T-cell (primary cell): ENCODE measurements around the gene HMGN5. TPM values are rescaled to one million over a fixed set of nuclear protein-coding genes. Genes with fewer than 3 reads are reported as not detected.

Experiments
- ATAC-seq, 4 experiments: fragments of 200-7000 bp in 3 of 4; fragments of 150-1000 bp in 1 of 4; cut with Tn5 transposase; replicated peaks in 1 of 4; 1 replicate in 3 of 4; 2 replicates in 1 of 4; pipeline ENCODE4 v1.10.0; 2021; ENCODE audit warnings: moderate library complexity in 3 of 4, mild to moderate bottlenecking in 2 of 4, moderate number of reproducible peaks in 1 of 4
- CTCF ChIA-PET, 2 donors: fragments of 300-600 bp; sonication (Branson Sonifier 250); formaldehyde crosslinking; loops; one replicate each; lab custom pipeline; 2022; ENCODE audit warnings: antibody characterized with exemption in 2 of 2; lab: Charles Lee
- POLR2A ChIA-PET, 2 donors: fragments of 300-600 bp; sonication (Branson Sonifier 250); formaldehyde crosslinking; loops; one replicate each; lab custom pipeline; 2022; ENCODE audit warnings: antibody characterized with exemption in 2 of 2; lab: Charles Lee
- DNase-seq, 35 experiments: peaks; one replicate each; pipeline versions ENCODE4 v3.0.0 to v3.0.0-alpha.2; 2013 to 2023
- H3K27ac ChIP-seq: one replicate; pipeline ENCODE4 v1.5.1; 2013; ENCODE audit warnings: low read length
- H3K27me3 ChIP-seq, 2 experiments: replicated peaks in 1 of 2; 1 replicate in 1 of 2; 2 replicates in 1 of 2; pipeline versions ENCODE4 v1.6.1 to v1.7.0; 2013; ENCODE audit warnings: low read length in 1 of 2, mixed read lengths in 1 of 2; ENCODE audit not compliant: control insufficient read depth in 2 of 2, insufficient read depth in 2 of 2; ENCODE audit errors: extremely low read depth in 1 of 2
- H3K36me3 ChIP-seq, 2 donors: 1 replicate in 1 of 2; 2 replicates in 1 of 2; pipeline versions ENCODE4 v1.6.1 to v1.7.0; 2013; ENCODE audit warnings: low read length in 1 of 2; ENCODE audit not compliant: control insufficient read depth in 2 of 2, insufficient read depth in 1 of 2; ENCODE audit errors: extremely low read depth in 1 of 2
- H3K4me1 ChIP-seq, 2 experiments: 1 replicate in 1 of 2; 2 replicates in 1 of 2; pipeline versions ENCODE4 v1.6.1 to v1.7.0; 2013; ENCODE audit warnings: low read length in 2 of 2, mixed read lengths in 1 of 2; ENCODE audit not compliant: insufficient read depth in 2 of 2, control insufficient read depth in 1 of 2; ENCODE audit errors: extremely low read depth in 1 of 2
- H3K4me3 ChIP-seq, 2 donors: 1 replicate in 1 of 2; 2 replicates in 1 of 2; pipeline versions ENCODE4 v1.5.1 to v1.7.0; 2013; ENCODE audit warnings: mild to moderate bottlenecking in 2 of 2, low read length in 1 of 2, moderate library complexity in 1 of 2; ENCODE audit not compliant: control insufficient read depth in 1 of 2; ENCODE audit errors: extremely low read depth in 1 of 2
- H3K9me3 ChIP-seq: 2 replicates; pipeline ENCODE4 v1.7.0; 2013
- H3K27ac Mint-ChIP-seq, 2 donors: one replicate each; pipeline ENCODE4 v1.8.0; 2020 to 2021; ENCODE audit warnings: mild to moderate bottlenecking in 2 of 2, mixed read lengths in 2 of 2
- H3K27me3 Mint-ChIP-seq, 2 donors: one replicate each; pipeline ENCODE4 v1.8.0; 2021 to 2022; ENCODE audit warnings: mixed read lengths in 2 of 2
- H3K36me3 Mint-ChIP-seq: one replicate; pipeline ENCODE4 v1.8.0; 2021; ENCODE audit warnings: mixed read lengths
- H3K4me1 Mint-ChIP-seq, 3 donors: one replicate each; pipeline ENCODE4 v1.8.0; 2020 to 2022; ENCODE audit warnings: mixed read lengths in 3 of 3, mild to moderate bottlenecking in 1 of 3
- H3K4me3 Mint-ChIP-seq, 3 donors: one replicate each; pipeline ENCODE4 v1.8.0; 2020 to 2022; ENCODE audit warnings: mild to moderate bottlenecking in 3 of 3, mixed read lengths in 3 of 3, moderate library complexity in 3 of 3
- H3K9me3 Mint-ChIP-seq, 3 donors: one replicate each; pipeline ENCODE4 v1.8.0; 2020 to 2022; ENCODE audit warnings: mixed read lengths in 3 of 3
- WGBS: methylation state at CpG from one replicate; pipeline ENCODE4 v1.1.5; 2013; ENCODE audit warnings: missing lambda C conversion rate; ENCODE audit not compliant: insufficient coverage; 5-methylcytosine and 5-hydroxymethylcytosine counted together
- total RNA-seq, 35 experiments: library from RNA in 6 of 35; stranded (reverse) in 6 of 35; fragments of 120-200 nt in 1 of 35; gene quantifications; one replicate each; pipeline versions ENCODE4 v1.2.1 to v1.2.4 and lab custom pipeline; 2013 to 2026

Gene HMGN5
- total RNA-seq, 5 donors from 2014 or later (not counting 1 experiment from before 2014, with no cell fraction given): 0.92 to 3.3 (median 2.3) TPM

DNA sequence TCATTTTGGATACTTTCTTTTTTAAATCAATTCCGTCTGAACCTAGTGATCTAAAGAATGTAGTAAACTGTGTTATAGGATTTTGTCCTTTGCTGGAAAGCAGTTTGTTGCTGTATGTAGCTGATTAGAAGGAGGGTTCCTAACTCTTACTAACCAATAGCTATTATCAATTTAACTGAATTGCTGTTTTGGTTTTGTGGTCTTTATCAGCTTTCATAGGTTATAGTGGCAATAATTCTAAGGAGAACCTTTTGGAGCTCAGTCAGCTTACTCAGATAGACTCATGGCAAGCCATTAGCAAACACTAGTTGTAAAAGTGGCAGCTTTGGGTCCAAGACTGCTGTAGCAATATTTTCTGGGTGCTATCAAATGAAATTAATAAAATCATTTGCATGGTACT, 29.8 kb upstream of the HMGN5 start:
- ChIA-PET POLR2A (interaction anchor here in 1 of 2 donors (0.6 to 0.7 kb wide), 2 partner anchors 8 to 42 kb away, joined by 3 to 6 read pairs; no protein-coding TSS in a partner anchor), CTCF (no interaction called here)
- Mint-ChIP-seq H3K4me1 (peaks cover 18 to 43% (median 34%) of the 10 kb centered on the region in 3 donors), H3K4me3 (no peak overlapping the region), H3K36me3 (peaks cover 31% of the 10 kb centered on the region), H3K9me3 (no peaks in the 10 kb centered on the region), H3K27me3 (peaks cover 0 to 11% of the 10 kb centered on the region in 2 donors), H3K27ac (no peak overlapping the region)
- no CpG with 5 or more reads among the region's 1 CpG for WGBS
- ATAC-seq: no peak
- Histone ChIP-seq H3K9me3 (no peaks in the 10 kb centered on the region), H3K36me3 (no peaks in the 10 kb centered on the region), H3K27ac (no peak overlapping the region), H3K4me1 (peaks cover 0 to 8% of the 10 kb centered on the region in 2 experiments), H3K4me3 (no peak overlapping the region), H3K27me3 (no peaks in the 10 kb centered on the region)
- DNase-seq: no peak

DNA sequence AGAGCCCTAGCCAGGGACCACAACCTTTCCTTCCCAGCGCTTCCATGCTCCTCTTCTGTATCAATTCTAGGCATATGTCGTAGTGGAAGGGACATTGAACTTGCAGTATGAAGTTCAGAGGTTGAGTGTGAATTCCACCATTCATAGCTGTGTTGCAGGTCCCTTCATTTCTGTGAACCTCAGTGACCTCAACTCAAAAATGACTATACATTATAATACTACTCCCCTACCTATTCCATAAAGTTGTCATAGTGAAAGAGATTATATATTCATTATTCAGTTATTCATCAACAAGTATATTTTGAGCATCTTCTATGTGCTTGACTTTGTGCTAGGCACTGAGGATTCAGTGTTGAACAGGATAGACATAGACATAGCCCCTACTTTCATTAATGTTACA, 28.2 kb upstream of the HMGN5 start:
- Mint-ChIP-seq H3K36me3 (peaks cover 23% of the 10 kb centered on the region), H3K4me1 (peaks cover 23 to 44% (median 32%) of the 10 kb centered on the region in 3 donors), H3K4me3 (no peak overlapping the region), H3K27me3 (peaks cover 0 to 4% of the 10 kb centered on the region in 2 donors), H3K27ac (no peak overlapping the region), H3K9me3 (no peaks in the 10 kb centered on the region)
- Histone ChIP-seq H3K4me3 (no peak overlapping the region), H3K4me1 (peaks cover 0 to 8% of the 10 kb centered on the region in 2 experiments), H3K27ac (no peak overlapping the region), H3K27me3 (no peaks in the 10 kb centered on the region), H3K9me3 (no peaks in the 10 kb centered on the region), H3K36me3 (no peaks in the 10 kb centered on the region)
- no peak for ATAC-seq
- POLR2A ChIA-PET: no interaction called here
- no peak for DNase-seq
- no CpG with 5 or more reads among the region's 2 CpGs for WGBS
- CTCF ChIA-PET: interaction anchor here (0.6 kb wide), 2 partner anchors 25 to 27 kb away, joined by 3 to 4 read pairs; no protein-coding TSS in a partner anchor

DNA sequence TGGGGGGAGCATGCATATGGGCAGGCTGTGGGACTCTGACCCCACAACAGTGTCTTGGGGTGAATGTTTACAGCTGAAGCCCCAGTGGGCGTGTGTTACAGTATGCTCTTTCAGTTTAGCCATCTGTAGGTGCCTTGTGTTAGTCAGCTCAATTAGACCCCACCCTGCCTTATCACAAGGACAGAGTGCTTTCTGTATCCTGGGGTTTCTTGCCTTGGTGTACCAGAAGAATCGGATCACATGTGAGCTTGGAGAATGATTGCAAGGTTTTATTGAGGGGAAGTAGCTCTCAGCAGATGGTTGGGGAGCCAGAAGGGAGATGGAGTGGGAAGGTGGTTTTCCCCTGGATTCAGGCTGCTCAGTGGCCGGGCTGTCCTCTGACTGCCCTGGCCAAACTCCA, 27.5 kb upstream of the HMGN5 start:
- Histone ChIP-seq H3K4me1 (peaks cover 0 to 8% of the 10 kb centered on the region in 2 experiments), H3K27me3 (no peaks in the 10 kb centered on the region), H3K27ac (no peak overlapping the region), H3K9me3 (no peaks in the 10 kb centered on the region), H3K4me3 (no peak overlapping the region), H3K36me3 (no peaks in the 10 kb centered on the region)
- Mint-ChIP-seq H3K4me1 (peaks cover 23 to 42% (median 30%) of the 10 kb centered on the region in 3 donors), H3K36me3 (peaks cover 18% of the 10 kb centered on the region), H3K27me3 (peaks cover 0 to 4% of the 10 kb centered on the region in 2 donors), H3K4me3 (no peak overlapping the region), H3K27ac (no peak overlapping the region), H3K9me3 (no peaks in the 10 kb centered on the region)
- 100% methylated on average over 1 of the region's 3 CpGs for WGBS
- ChIA-PET CTCF (interaction anchor here (0.6 kb wide), 2 partner anchors 25 to 27 kb away, joined by 3 to 4 read pairs; no protein-coding TSS in a partner anchor), POLR2A (no interaction called here)
- ATAC-seq (no peak), DNase-seq (no peak)

DNA sequence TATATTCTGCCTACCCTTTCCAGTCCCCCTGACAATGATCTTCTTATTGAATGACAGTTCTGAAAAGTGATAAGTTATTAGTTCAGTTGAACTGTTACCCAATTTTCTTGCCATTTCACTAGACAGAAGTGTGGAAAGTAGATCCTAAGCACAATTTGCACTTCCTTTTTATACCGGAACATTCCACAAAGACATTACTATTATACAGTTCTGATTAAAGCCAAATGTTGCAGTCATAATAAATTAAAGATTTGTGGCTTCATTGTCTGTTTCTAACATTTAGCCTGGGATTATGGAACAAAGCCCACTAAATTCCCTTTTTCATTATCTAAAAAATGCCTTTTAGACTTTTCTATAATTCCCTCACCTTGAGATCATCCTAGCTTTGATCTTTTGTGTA, 14.0 kb upstream of the HMGN5 start:
- ChIA-PET POLR2A (no interaction called here), CTCF (no interaction called here)
- Histone ChIP-seq H3K27me3 (no peaks in the 10 kb centered on the region), H3K4me3 (no peak overlapping the region), H3K9me3 (no peaks in the 10 kb centered on the region), H3K4me1 (no peaks in the 10 kb centered on the region), H3K36me3 (no peaks in the 10 kb centered on the region), H3K27ac (no peak overlapping the region)
- H3K4me3 Mint-ChIP-seq: no peak overlapping the region
- H3K4me1 Mint-ChIP-seq: peaks cover 37 to 57% (median 40%) of the 10 kb centered on the region in 3 donors
- H3K36me3 Mint-ChIP-seq: peaks cover 22% of the 10 kb centered on the region
- peaks cover 0 to 4% of the 10 kb centered on the region in 2 donors for H3K27me3 Mint-ChIP-seq
- H3K9me3 Mint-ChIP-seq: no peaks in the 10 kb centered on the region
- DNase-seq (no peak), ATAC-seq (no peak)
- H3K27ac Mint-ChIP-seq: no peak overlapping the region
- WGBS: no CpG with 5 or more reads among the region's 1 CpG

DNA sequence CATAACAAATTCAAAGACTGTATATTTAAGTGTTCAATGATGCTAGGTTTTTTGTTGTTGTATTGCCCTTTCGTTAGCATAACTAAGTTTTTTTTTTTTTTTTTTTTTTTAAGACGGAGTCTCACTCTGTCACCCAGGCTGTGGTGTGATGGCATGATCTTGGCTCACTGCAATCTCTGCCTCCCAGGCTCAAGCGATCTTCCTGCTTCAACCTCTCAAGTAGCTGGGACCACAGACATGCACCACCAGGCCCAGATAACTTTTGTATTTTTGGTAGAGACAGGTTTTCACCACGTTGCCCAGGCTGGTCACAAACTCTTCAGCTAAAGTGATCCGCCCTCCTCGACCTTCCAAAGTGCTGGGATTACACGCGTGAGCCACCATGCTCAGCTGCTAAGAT, 7.2 kb upstream of the HMGN5 start:
- no peaks in the 10 kb centered on the region for H3K9me3 ChIP-seq
- WGBS: no CpG with 5 or more reads among the region's 8 CpGs
- H3K4me1 Mint-ChIP-seq: peaks cover 35 to 48% (median 43%) of the 10 kb centered on the region in 3 donors
- no peak overlapping the region for H3K4me3 Mint-ChIP-seq
- ChIA-PET POLR2A (no interaction called here), CTCF (no interaction called here)
- peaks cover under 1 to 2% of the 10 kb centered on the region in 2 experiments for H3K4me1 ChIP-seq
- H3K27ac Mint-ChIP-seq: no peak overlapping the region
- no peak overlapping the region for H3K27ac ChIP-seq
- peaks cover 35% of the 10 kb centered on the region for H3K36me3 Mint-ChIP-seq
- no peaks in the 10 kb centered on the region for H3K36me3 ChIP-seq
- H3K9me3 Mint-ChIP-seq: no peaks in the 10 kb centered on the region
- peaks cover 0 to 5% of the 10 kb centered on the region in 2 donors for H3K27me3 Mint-ChIP-seq
- no peak overlapping the region for H3K4me3 ChIP-seq
- no peaks in the 10 kb centered on the region for H3K27me3 ChIP-seq
- ATAC-seq (no peak), DNase-seq (no peak)

DNA sequence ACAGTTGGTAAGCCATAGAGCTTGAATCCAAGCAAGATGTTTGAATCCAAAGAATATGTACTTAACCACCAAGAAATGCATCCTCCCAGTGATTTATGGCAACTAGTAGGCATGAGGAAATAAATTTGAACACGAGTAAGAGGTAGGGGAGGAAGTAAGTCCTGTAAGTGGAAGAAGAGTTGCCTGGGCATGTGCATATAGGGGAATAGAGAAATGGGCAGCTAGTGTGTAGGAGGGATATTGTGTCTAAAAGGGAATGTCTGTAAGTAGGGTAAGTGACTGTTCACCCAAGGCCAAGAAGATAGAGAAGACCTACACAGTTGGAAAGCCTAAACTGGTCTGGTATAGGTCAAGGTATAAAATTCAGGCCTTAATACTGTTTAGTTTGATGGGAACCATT, 4.8 kb upstream of the HMGN5 start:
- Mint-ChIP-seq H3K4me3 (no peak overlapping the region), H3K4me1 (peaks cover 37 to 61% (median 54%) of the 10 kb centered on the region in 3 donors), H3K27ac (no peak overlapping the region), H3K27me3 (peaks cover 0 to 5% of the 10 kb centered on the region in 2 donors), H3K36me3 (peaks cover 26% of the 10 kb centered on the region), H3K9me3 (no peaks in the 10 kb centered on the region)
- no peaks in the 10 kb centered on the region for H3K36me3 ChIP-seq
- no peak overlapping the region for H3K4me3 ChIP-seq
- no peak overlapping the region for H3K27ac ChIP-seq
- ChIA-PET POLR2A (no interaction called here), CTCF (interaction anchor here in 1 of 2 donors (0.6 kb wide), 1 partner anchor 1219 kb away, joined by 3 read pairs; no protein-coding TSS in a partner anchor)
- H3K27me3 ChIP-seq: no peaks in the 10 kb centered on the region
- H3K4me1 ChIP-seq: peaks cover 2% of the 10 kb centered on the region in 2 experiments
- no peaks in the 10 kb centered on the region for H3K9me3 ChIP-seq
- no CpG with 5 or more reads among the region's 1 CpG for WGBS
- no peak for ATAC-seq
- DNase-seq: no peak
